GM19463 (cell line): ENCODE measurements around the gene ZDHHC7.
A peak's percentile ranks its signal among the peaks of the same experiment; 100 is the strongest.
"Not testable (repeated sequence)": the region's sequence is repeated elsewhere in the genome, so short reads cannot be mapped to it uniquely, and the experiment has no call there.

Experiments
- ATAC-seq: cut with Tn5 transposase; IDR thresholded peaks from one replicate; pipeline ENCODE4 v1.9.1; 2021; ENCODE audit warnings: mild to moderate bottlenecking, moderate library complexity; ENCODE audit not compliant: unreplicated experiment

Gene ZDHHC7

GRCh38 chr16:85010931-85011845 is at the start of gene ZDHHC7:
TSS of gene ZDHHC7 (minus strand) at chr16:85011535. CDS start at chr16:84990618, 20,917 bp downstream.
- ATAC-seq, result peak; percentile 94

GRCh38 chr16:85058909-85059308 is 47.6 kb upstream of the ZDHHC7 start:
- ATAC-seq, result no peak

- ATAC-seq, result no peak
These were observed 46.6 kb upstream of the ZDHHC7 start for GRCh38 chr16:85057948-85058347.

GRCh38 chr16:85057212-85057889 is 46.0 kb upstream of the ZDHHC7 start:
- ATAC-seq, result no peak

- no peak for ATAC-seq
These were observed 44.9 kb upstream of the ZDHHC7 start for GRCh38 chr16:85056211-85056748.

GRCh38 chr16:85055493-85056210 is 44.3 kb upstream of the ZDHHC7 start:
- peak; percentile 90 for ATAC-seq

- no peak for ATAC-seq
These were observed 43.7 kb upstream of the ZDHHC7 start for GRCh38 chr16:85054948-85055492.

GRCh38 chr16:85054321-85054720 is 43.0 kb upstream of the ZDHHC7 start:
- not testable (repeated sequence) for ATAC-seq

GRCh38 chr16:85052536-85052935 is 41.2 kb upstream of the ZDHHC7 start:
- no peak for ATAC-seq

- ATAC-seq, result no peak
These were observed 40.3 kb upstream of the ZDHHC7 start for GRCh38 chr16:85051683-85052082.

- no peak for ATAC-seq
These were observed 39.8 kb upstream of the ZDHHC7 start for GRCh38 chr16:85051067-85051581.

GRCh38 chr16:85049706-85050305 is 38.5 kb upstream of the ZDHHC7 start:
- no peak for ATAC-seq

- no peak for ATAC-seq
These were observed 37.7 kb upstream of the ZDHHC7 start for GRCh38 chr16:85048921-85049562.

GRCh38 chr16:85047867-85048455 is 36.6 kb upstream of the ZDHHC7 start:
- ATAC-seq, result no peak

GRCh38 chr16:85046931-85047866 is 35.9 kb upstream of the ZDHHC7 start:
- no peak for ATAC-seq

- ATAC-seq, result no peak
These were observed 35.2 kb upstream of the ZDHHC7 start for GRCh38 chr16:85046472-85046916.

GRCh38 chr16:85045641-85046471 is 34.5 kb upstream of the ZDHHC7 start:
- ATAC-seq, result no peak
